Suprapubic skin (tissue), 4 donors: Measurements from ENCODE around the gene SRRM3. TPM values are rescaled to one million over a fixed set of nuclear protein-coding genes. Genes with fewer than 3 reads are reported as not detected.
"Not testable (repeated sequence)": the region's sequence is repeated elsewhere in the genome, so short reads cannot be mapped to it uniquely, and the experiment has no call there.

ENCODE experiments used
- DNase-seq, 2 donors: peaks; one replicate each; pipeline ENCODE4 v3.0.0-alpha.2; 2019; ENCODE audit warnings: low spot score in 2 of 2
- H3K27ac ChIP-seq: fragments of 200-600 bp; sonication (generic); one replicate; pipeline ENCODE4 v1.5.1; 2019
- H3K27me3 ChIP-seq: fragments of 200-600 bp; sonication (generic); one replicate; pipeline ENCODE4 v1.5.1; 2019
- H3K36me3 ChIP-seq: fragments of 200-600 bp; sonication (generic); one replicate; pipeline ENCODE4 v1.5.1; 2019
- H3K4me1 ChIP-seq: fragments of 200-600 bp; sonication (generic); one replicate; pipeline ENCODE4 v1.5.1; 2019
- H3K4me3 ChIP-seq: fragments of 200-600 bp; sonication (generic); one replicate; pipeline ENCODE4 v1.5.1; 2019; ENCODE audit warnings: mild to moderate bottlenecking
- H3K9me3 ChIP-seq: fragments of 200-600 bp; sonication (generic); one replicate; pipeline ENCODE4 v1.5.1; 2019
- EP300 ChIP-seq: sonication (generic); formaldehyde crosslinking; IDR thresholded peaks from one replicate; pipeline ENCODE4 v1.6.1; 2017; ENCODE audit warnings: antibody characterized with exemption
- POLR2A ChIP-seq, 2 donors: fragments of 450-650 bp; IDR thresholded peaks; one replicate each; pipeline ENCODE4 v1.6.1; 2017; ENCODE audit warnings: antibody characterized with exemption in 2 of 2, mild to moderate bottlenecking in 2 of 2, moderate library complexity in 2 of 2
- POLR2AphosphoS5 ChIP-seq, 3 donors: sonication (generic); formaldehyde crosslinking; IDR thresholded peaks; one replicate each; pipeline ENCODE4 v1.6.1; 2017; ENCODE audit warnings: antibody characterized with exemption in 3 of 3
- WGBS: methylation state at CpG from one replicate; pipeline ENCODE4 v1.1.5; 2018; 5-methylcytosine and 5-hydroxymethylcytosine counted together
- total RNA-seq, 4 donors: library from RNA; depleted of rRNA; stranded (reverse); fragments of >200 nt; gene quantifications; one replicate each; pipeline ENCODE4 v1.1.0, GENCODE V29; 2016
- TF ChIP-seq, protein P1 (sequence below), 2 donors: fragments of 200-600 bp in 1 of 2; fragments of 450-650 bp in 1 of 2; sonication (generic) in 1 of 2; IDR thresholded peaks; one replicate each; pipeline ENCODE4 v1.5.1; 2016 to 2019; ENCODE audit warnings: antibody characterized with exemption in 2 of 2, mild to moderate bottlenecking in 1 of 2, moderate library complexity in 1 of 2

Gene SRRM3
- total RNA-seq, 4 donors from 2014 or later, result 5.6 to 8.5 (median 7.7) TPM

DNA sequence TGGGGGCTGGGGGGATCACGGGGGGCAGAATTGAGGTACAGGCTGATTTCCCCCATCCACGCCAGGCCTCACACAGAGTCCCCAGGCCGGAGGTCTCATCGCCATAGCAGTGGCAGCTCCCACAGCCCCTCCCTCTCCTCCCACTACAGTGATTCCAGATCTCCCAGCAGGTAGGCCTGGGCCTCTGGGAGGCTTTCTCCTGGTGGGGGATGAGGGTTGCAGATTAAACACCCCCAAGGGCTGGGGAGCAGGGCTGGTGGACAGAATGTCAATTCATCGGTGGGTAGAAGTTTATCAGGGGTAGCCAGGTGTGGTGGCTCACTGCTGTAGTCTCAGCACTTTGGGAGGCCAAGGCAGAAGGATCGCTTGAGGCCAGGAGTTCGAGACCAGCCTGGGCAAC, 63.6 kb downstream of the SRRM3 start:
- H3K27me3 ChIP-seq, result peaks cover 41% of the 10 kb centered on the region
- no peak for DNase-seq
- TF ChIP-seq EP300, result no peak
- no peaks in the 10 kb centered on the region for H3K9me3 ChIP-seq
- WGBS, result 93% methylated on average over 7 of the region's 7 CpGs
- H3K4me1 ChIP-seq, result peaks cover 10% of the 10 kb centered on the region
- H3K27ac ChIP-seq, result no peak overlapping the region
- H3K36me3 ChIP-seq, result no peaks in the 10 kb centered on the region
- no peak overlapping the region for H3K4me3 ChIP-seq

DNA sequence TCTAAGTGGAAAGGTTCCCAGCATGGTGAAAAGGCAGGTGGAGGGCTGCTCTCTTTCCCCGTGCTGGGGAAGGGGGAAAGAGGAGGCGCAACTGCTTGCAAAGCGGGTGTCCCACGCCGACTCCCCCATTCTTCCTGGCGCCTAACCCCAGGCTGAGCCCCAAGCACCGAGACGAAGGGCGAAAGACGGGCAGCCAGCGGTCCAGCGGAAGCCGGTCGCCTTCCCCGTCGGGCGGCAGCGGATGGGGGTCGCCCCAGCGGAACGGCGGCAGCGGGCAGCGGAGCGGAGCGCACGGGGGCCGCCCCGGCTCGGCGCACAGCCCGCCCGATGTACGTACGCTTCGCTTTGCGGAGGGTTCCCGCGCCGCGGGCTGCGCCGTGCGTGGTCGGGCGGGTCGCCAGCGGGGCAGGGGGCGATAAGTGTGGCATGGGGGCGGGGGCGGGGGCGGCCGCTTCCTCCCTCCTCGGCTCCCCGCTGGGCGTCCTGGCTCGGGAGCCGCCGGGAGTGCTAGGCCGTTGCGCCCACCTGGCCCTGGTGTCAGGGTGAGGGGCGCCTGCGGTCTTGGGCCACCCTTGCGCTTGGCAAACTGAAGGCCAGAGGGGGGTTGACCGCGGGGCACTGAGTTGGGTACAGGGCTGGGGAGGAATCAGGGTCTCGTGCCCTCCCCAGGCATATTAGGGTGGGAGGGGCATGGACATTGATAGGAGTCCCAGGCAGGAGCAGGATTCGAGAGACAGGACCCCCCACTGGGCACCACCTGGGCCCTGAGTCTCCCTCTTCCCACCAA, 65.6 kb downstream of the SRRM3 start:
- DNase-seq, result no peak
- TF ChIP-seq, protein P1, sequence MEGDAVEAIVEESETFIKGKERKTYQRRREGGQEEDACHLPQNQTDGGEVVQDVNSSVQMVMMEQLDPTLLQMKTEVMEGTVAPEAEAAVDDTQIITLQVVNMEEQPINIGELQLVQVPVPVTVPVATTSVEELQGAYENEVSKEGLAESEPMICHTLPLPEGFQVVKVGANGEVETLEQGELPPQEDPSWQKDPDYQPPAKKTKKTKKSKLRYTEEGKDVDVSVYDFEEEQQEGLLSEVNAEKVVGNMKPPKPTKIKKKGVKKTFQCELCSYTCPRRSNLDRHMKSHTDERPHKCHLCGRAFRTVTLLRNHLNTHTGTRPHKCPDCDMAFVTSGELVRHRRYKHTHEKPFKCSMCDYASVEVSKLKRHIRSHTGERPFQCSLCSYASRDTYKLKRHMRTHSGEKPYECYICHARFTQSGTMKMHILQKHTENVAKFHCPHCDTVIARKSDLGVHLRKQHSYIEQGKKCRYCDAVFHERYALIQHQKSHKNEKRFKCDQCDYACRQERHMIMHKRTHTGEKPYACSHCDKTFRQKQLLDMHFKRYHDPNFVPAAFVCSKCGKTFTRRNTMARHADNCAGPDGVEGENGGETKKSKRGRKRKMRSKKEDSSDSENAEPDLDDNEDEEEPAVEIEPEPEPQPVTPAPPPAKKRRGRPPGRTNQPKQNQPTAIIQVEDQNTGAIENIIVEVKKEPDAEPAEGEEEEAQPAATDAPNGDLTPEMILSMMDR (IDR thresholded peaks at IDR 0.05), result no peak
- TF ChIP-seq EP300, result no peak
- no peak for TF ChIP-seq POLR2AphosphoS5 (IDR thresholded peaks at IDR 0.05)
- Histone ChIP-seq H3K4me3 (peak overlapping the region; percentile 46), H3K36me3 (no peaks in the 10 kb centered on the region), H3K27ac (no peak overlapping the region), H3K9me3 (no peaks in the 10 kb centered on the region), H3K4me1 (peaks cover 10% of the 10 kb centered on the region), H3K27me3 (peaks cover 41% of the 10 kb centered on the region)
- whole genome bisulfite sequencing, result 14% methylated on average over 1 of the region's 68 CpGs

DNA sequence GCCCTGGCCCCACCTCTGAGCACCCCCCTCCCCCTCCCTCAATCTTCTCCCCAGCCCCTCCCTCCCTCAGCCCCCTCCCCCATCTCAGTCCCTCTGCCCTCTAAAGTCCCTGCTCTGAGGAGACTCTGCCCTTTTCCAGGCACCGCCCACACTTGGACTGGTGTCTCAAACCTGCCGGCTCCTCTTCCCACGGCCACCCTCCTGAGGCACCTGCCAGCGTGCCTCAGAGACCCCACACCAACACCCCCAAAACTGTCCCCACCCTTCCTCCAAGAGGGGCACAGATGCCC, 66.1 kb downstream of the SRRM3 start:
- H3K4me3 ChIP-seq, result no peak overlapping the region

DNA sequence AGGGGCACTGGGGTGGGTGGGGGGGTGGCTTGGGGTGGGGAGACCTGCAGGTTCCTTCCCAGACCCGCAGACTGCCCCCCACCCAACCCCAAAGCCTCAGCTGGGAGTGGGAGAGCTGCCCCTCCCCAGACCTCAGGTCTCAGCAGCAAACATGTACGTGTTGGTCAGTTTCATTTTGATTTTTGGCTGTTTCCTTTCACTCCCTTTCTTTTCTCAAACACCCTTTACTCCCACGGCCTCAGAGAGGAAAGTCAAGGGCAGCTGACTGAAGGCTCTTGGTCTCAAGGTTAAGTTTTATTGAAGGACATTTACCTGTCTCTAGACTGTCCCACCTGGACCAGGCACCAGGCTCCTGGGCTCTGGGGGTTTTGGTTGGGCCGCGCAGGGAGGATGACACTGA, 66.7 kb downstream of the SRRM3 start:
- Histone ChIP-seq H3K27me3 (peaks cover 41% of the 10 kb centered on the region), H3K36me3 (no peaks in the 10 kb centered on the region), H3K27ac (no peak overlapping the region), H3K9me3 (no peaks in the 10 kb centered on the region), H3K4me1 (peaks cover 10% of the 10 kb centered on the region), H3K4me3 (no peak overlapping the region)
- TF ChIP-seq, protein P1 (IDR thresholded peaks at IDR 0.05), result no peak
- TF ChIP-seq EP300, result no peak
- TF ChIP-seq POLR2A (IDR thresholded peaks at IDR 0.05), result no peak
- no peak for TF ChIP-seq POLR2AphosphoS5 (IDR thresholded peaks at IDR 0.05)
- no peak for DNase-seq
- WGBS, result 30% methylated on average over 3 of the region's 5 CpGs

More for the DNA sequence above, 66.1 kb downstream of the SRRM3 start:
- Histone ChIP-seq H3K36me3 (no peaks in the 10 kb centered on the region), H3K27me3 (peaks cover 41% of the 10 kb centered on the region), H3K4me1 (peaks cover 10% of the 10 kb centered on the region), H3K27ac (no peak overlapping the region), H3K9me3 (no peaks in the 10 kb centered on the region)
- no peak for DNase-seq
- 32% methylated on average over 4 of the region's 4 CpGs for WGBS
- TF ChIP-seq POLR2AphosphoS5 (IDR thresholded peaks at IDR 0.05), result no peak
- TF ChIP-seq, protein P1 (IDR thresholded peaks at IDR 0.05), result no peak
- no peak for TF ChIP-seq POLR2A (IDR thresholded peaks at IDR 0.05)
- no peak for TF ChIP-seq EP300

DNA sequence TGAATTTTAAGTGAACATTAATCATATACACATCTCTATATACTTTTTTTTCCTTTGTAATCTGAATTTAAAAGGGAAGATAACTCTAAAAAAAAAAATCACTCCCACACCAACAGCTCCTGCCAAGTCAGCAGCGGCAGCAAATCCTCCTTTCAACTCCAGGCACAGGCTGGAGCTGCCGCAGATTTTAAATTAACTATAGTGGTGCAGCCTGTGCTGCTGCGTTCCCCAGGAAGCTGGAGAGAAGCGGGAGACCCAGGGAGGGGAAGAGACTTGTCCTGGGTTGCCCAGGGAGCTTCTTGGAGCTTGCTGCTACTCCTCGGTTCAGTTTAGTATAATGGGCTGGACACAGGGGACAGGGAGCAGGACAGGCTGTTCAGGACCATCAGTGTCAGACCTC, 68.2 kb downstream of the SRRM3 start:
- 17% methylated on average over 5 of the region's 5 CpGs for WGBS
- H3K27me3 ChIP-seq, result peaks cover 45% of the 10 kb centered on the region

DNA sequence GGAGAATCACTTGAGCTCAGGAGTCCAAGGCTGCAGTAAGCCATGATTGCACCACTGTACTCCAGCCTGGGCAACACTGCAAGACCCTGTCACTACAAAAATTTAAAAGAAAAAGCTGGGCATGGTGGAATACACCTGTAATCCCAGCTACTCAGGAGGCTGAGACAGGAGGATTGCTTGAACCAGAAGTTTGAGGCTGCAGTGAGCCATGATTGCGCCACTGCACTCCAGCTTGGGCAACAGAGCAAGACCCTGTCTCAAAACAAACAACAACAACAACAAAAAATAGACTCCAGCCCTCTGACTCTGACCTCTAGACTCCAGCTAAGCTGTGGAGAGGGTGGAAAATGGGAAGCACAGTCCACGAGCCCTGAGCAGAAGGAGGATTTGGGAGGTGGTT, 69.7 kb downstream of the SRRM3 start:
- WGBS, result 79% methylated on average over 2 of the region's 2 CpGs
- Histone ChIP-seq H3K4me1 (peaks cover 10% of the 10 kb centered on the region), H3K27me3 (peaks cover 47% of the 10 kb centered on the region)
- not testable (repeated sequence) for H3K27ac ChIP-seq, H3K9me3 ChIP-seq, H3K36me3 ChIP-seq, DNase-seq, H3K4me3 ChIP-seq

More for the DNA sequence above, 68.2 kb downstream of the SRRM3 start:
- Histone ChIP-seq H3K36me3 (no peaks in the 10 kb centered on the region), H3K9me3 (no peaks in the 10 kb centered on the region), H3K27ac (no peak overlapping the region), H3K4me3 (no peak overlapping the region), H3K4me1 (peaks cover 10% of the 10 kb centered on the region)
- no peak for TF ChIP-seq EP300
- DNase-seq, result no peak

DNA sequence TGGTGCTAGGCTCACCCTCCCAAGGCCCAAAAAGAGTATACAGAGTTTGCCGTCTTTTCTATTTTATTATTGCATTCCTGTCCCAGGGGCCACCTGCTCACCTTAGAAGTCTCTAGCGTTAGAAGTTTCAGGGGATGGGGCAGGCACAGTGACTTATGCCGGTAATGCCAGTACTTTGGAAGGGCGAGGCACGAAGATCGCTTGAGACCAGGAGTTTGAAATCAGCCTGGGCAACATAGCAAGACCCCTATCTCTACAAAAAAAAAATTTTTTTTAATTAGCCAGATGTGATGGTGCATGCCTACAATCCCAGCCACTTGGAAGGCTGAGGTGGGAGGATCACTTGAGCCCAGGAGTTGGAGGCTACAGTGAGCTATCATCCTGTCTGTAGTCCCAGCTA, 70.4 kb downstream of the SRRM3 start:
- Histone ChIP-seq H3K4me1 (peaks cover 5% of the 10 kb centered on the region), H3K4me3 (no peak overlapping the region), H3K27ac (no peak overlapping the region), H3K9me3 (no peaks in the 10 kb centered on the region), H3K36me3 (no peaks in the 10 kb centered on the region), H3K27me3 (peaks cover 44% of the 10 kb centered on the region)
- DNase-seq, result no peak
- TF ChIP-seq POLR2AphosphoS5 (IDR thresholded peaks at IDR 0.05) (no peak), EP300 (no peak), POLR2A (IDR thresholded peaks at IDR 0.05) (no peak)
- TF ChIP-seq, protein P1 (IDR thresholded peaks at IDR 0.05), result no peak
- 92% methylated on average over 6 of the region's 6 CpGs for WGBS
